Tibial nerve (tissue), 4 donors: Measurements from ENCODE around the gene HEXIM2.

ENCODE experiments used
- EP300 ChIP-seq, 2 donors: sonication (generic); formaldehyde crosslinking; IDR thresholded peaks; one replicate each; pipeline ENCODE4 v1.6.1; 2017; ENCODE audit warnings: antibody characterized with exemption in 2 of 2, mild to moderate bottlenecking in 1 of 2
- TF ChIP-seq, protein P1 (sequence below), 5 experiments: fragments of 200-600 bp in 3 of 5; fragments of 450-650 bp in 2 of 5; sonication (generic) in 3 of 5; IDR thresholded peaks; one replicate each; pipeline ENCODE4 v1.5.1; 2016 to 2019; ENCODE audit warnings: antibody characterized with exemption in 5 of 5, mild to moderate bottlenecking in 3 of 5, moderate library complexity in 2 of 5

DNA sequence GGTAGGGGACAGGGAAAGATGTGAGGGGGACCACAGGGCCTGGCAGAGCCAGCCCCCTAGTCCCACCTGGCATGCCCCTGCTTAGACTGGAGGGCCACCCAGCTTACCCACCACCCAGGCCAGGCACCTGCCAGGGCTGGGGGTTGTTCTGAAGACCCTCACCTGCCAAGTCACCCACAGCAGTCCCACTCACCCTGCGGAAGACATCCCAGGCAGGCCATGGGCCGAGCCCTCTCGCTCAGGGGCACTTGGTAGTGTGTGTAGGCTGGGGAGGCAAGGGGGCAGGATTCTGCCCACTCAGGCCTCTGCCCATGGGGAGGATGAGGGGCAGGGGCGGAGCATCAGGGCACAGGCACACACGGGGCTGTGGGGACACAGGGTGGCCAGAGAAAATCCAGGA lies 33.3 kb upstream of the HEXIM2 start:
- TF ChIP-seq EP300 (IDR thresholded peaks at IDR 0.05): no peak
- TF ChIP-seq, protein P1, sequence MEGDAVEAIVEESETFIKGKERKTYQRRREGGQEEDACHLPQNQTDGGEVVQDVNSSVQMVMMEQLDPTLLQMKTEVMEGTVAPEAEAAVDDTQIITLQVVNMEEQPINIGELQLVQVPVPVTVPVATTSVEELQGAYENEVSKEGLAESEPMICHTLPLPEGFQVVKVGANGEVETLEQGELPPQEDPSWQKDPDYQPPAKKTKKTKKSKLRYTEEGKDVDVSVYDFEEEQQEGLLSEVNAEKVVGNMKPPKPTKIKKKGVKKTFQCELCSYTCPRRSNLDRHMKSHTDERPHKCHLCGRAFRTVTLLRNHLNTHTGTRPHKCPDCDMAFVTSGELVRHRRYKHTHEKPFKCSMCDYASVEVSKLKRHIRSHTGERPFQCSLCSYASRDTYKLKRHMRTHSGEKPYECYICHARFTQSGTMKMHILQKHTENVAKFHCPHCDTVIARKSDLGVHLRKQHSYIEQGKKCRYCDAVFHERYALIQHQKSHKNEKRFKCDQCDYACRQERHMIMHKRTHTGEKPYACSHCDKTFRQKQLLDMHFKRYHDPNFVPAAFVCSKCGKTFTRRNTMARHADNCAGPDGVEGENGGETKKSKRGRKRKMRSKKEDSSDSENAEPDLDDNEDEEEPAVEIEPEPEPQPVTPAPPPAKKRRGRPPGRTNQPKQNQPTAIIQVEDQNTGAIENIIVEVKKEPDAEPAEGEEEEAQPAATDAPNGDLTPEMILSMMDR (IDR thresholded peaks at IDR 0.05): no peak
